NCI-H146 treated with DMSO at 0.1 percent for 48 hours (cell line): ENCODE results near the gene DNAH6.
"Not testable (repeated sequence)": the region's sequence is repeated elsewhere in the genome, so short reads cannot be mapped to it uniquely, and the experiment has no call there.

Experiments
- DNase-seq: peaks from one replicate; lab custom pipeline; 2025; ENCODE audit not compliant: unreplicated experiment; lab: John Stamatoyannopoulos, UW

Gene DNAH6

DNA sequence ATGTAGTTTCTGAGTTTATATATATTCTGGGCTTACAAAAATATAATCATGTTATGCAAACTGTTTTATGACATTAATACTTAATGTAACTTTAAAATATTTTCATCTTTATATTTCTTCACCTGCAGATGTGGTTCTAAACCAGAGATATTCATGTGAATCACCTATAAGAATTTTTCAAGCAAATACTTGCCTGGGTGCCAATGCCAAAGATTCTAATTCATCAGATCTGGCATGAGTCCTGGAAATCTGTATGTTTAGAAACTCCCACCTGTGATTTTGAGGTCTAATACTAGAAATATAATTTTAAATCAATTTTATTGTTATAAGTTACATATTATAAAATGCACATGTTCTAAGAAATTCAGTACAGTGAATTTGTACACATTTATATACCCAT, 19.9 kb upstream of the DNAH6 start:
- no peak for DNase-seq

DNA sequence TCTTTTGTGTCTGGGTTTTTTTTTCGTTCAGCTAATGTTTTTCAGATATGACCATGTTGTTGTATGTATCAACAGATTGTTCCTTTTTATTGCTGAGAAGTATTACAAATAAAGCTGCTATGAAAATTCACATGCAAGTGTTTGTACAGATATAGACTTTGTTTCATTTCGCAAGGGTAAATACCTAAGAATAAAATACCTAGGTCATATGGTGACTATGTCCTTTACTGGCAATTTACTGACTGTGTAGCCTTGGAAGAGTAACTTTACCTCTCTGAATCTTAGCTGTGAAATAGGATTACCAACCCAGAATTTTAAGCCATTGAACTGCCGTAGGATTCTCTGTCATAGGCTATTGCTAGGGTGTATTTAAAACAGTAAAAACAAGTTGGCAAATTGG, 19.0 kb upstream of the DNAH6 start:
- no peak for DNase-seq

DNA sequence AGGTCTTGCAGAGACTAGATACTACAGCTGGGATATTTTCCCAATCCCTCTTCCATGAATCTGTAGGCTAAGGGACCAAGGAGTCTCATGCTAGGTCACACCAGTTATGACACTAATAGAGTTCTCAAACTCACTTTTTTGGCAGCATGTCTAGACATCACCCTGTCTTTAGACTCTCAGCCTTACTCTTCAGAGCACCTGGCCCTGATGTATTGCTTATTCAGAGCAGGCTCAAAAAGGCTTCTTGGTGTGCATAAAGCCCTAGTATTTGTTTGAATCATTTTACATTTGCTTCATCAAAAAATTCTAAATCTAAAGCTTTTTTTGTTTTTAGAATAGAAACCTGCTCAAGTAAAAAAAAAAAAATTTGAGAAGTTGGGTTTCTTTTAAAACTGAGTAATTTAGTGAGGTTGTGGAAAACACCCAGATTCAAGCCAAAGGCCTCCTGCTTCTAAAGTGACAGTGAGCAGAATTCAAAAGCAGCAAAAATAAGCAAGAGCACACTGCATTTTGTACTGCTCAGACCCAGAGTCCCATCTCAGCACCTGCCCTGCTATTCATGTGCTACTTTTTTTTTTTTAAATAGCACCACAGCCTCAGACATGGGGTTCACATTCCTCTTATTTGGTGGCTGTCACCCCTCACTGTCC, 18.0 kb upstream of the DNAH6 start:
- DNase-seq: no peak

DNA sequence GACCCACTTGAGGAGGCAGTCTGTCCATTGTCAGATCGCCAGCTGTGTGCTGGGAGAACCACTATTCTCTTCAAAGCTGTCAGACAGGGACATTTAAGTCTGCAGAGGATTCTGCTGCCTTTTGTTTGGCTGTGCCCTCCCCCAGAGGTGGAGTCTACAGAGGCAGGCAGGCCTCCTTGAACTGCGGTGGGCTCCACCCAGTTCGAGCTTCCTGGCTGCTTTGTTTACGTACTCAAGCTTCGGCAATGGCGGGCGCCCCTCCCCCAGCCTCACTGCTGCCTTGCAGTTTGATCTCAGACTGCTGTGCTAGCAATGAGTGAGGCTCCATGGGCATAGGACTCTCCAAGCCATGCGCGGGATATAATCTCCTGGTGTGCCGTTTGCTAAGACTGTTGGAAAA, 5.3 kb upstream of the DNAH6 start:
- not testable (repeated sequence) for DNase-seq

DNA sequence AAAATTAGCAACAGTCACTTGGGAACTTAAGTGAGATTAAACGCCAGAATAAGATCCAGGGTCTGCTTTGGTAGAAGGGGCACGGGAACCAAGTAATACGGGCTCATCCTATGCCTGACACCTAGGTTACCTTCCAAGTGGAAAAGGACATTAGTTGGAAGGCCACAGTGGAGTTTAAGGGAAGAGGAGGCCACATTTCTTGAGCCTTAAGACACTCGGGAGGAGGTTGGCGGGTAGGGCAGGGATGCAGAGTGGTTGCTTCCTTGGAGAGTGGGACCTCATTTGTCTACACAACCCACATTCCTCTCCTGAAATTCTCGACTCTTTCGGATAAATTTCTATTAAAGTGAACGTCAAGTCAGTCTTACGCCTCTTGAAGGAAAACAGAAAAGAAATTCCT, 510 bp upstream of the DNAH6 start:
- DNase-seq: no peak

DNA sequence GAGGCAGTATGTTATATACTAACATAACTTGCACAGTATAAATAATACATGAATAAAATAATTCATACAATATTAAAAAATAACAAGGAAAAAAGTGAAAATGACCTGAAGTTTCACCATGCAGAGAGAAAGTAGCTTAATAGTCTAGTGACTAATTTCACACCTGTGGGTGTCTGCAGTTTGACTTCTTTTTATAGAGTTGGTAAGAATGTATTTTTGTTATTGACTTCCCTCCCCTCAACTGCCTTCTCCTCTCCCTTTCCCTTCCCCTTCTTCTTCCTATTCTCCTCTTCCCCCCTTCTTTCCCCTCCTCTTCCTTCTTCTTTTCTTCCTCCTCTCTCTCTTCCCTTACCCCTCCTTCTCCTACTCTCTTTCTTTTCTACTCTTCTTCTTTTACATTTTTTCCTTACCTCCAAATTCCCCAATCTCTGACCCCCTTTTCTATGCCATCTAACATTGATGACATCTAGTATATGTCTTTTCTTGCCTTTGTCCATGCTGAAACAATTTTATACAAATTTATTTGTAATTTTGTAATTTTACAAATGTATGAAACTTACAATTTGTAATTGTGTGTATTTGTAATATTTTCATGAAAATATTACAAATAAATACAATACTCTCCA, 3.1 kb downstream of the DNAH6 start:
- DNase-seq: no peak

DNA sequence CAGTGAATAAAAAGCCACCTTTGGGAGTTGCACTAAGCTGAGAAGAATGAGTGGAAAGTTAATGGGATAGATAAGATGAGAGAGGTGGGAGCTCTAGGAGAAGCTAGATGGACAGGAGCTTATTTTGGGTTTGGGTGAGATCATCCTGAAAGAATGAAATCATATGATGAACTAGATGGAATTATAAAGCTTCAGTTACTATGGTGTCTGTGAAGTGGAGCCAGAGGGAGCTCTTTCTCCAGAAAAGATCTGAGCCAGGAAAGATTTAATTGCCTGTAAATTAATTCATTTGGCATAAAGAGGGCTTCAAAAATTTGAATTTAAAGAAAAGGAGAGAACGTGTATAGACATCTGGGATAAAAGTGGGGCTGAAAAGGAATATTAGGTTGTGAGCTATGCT, 10.3 kb downstream of the DNAH6 start:
- DNase-seq: no peak

DNA sequence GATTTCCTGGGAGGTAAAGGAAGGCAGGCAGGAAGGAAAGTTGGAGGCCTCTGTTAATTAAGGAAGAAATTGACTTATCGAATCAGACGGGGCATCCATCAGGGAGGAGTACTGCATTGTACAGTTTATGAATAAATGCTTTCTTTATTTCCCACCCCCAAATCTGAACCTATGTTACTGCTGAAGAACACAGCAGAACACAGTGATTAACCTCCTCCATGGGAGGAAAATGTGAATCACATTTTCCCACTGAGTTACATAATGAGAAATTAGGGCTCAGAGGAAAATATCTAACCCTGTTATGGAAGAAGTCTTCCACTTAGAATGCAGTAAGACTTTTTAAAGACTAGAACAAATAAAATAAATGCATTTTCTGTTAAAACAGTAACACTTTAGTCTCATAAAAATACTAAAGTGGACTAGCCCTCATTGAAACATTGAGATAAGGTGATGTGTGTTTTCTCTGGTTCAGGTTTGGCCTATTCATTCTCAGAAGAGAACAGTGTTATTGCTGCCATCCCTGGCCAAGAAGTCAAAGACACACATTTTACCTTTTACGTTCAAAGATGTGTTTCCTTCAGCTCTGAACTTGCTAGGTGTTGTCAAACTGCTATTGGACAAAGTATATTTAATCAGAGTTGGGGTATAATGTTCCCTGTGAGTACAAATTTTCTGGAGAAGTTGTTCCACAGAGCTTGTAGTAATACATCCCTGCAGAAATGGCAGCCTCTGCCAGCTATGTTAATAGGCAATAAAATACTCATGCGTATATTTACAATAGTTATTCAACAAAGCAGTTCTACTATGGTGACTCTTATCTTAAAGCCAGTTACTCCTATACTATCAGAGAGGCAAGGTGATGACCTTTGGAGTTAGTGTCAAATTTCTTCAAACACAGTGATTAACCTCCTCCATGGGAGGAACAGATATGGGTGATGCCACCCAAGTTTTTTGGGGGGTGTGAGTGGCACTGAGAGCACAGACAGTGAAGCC, 11.1 kb downstream of the DNAH6 start:
- no peak for DNase-seq

DNA sequence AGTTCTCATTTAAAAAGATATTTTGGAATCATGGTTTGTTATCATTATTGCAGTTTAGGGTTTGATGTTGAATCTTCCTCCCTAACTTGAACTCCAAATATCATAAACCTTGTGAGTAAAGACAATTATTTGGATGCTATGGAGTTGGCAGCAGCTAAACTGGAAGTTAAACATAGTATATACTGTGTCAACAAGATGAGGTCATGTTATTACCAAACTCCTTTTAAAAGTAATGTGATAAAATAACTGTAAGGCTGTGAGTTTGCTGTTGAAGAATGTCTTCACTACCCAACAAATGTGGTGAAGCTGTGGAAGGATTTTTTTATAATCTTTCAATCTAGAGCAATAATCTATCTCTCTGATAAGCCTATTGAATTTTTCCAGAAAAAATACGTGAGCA, 16.0 kb downstream of the DNAH6 start:
- DNase-seq: no peak

DNA sequence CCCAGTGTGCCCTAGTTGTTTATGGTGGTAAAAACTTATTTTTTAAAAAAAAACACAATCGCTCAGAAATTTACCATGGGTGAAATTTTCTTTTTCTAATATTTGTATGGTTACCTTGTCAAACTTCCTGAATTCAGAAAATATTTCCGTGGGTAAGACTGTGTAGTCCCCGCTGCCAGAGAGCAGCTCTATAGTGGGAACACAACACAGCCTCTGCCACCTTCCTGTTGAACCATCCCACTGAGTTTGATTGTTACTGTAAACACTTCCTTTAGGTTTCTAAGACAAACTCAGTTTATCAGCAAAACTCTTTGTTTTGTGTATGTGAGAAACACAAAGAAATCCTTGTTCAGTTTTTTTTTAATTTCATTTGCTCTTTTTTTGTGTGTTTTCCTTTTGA, 17.9 kb downstream of the DNAH6 start:
- DNase-seq: no peak

DNA sequence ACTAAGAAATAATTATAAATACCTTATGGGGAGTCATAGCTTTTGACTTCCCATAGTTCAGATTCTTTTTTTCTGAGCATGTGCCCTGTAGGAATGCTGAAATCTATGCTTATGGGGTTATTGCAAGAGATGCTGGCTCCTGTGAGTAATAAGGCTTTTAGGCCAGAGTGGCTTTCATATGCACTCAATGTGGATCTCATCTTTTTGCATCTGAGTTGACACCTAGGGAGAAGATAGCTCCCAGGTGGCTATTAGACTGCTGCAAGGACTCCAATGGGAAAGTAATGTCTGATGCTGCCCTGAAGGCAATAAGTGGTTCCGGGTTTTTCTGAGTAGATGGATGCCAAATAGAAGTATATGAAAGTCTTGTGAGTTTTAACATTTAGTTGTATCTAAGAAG, 21.0 kb downstream of the DNAH6 start:
- DNase-seq: no peak

DNA sequence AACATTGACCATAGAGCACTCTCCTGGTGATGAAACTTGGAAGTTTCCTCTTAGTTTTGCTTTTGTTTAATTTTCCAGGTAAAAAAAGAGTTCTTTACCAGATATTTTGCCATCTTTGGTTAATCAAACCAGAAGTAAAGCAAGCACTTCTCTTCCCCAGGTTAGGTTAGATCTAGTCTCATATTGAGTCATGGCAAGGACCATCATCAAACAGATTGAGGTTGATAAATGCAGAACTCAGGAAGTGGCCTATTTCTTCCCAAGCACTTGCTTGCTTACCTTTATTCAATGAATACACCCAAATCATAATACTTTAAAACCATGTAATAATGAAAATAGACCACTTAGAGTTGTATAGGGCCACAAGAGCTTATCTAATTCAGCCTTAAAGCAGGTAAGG, 23.4 kb downstream of the DNAH6 start:
- DNase-seq: no peak

DNA sequence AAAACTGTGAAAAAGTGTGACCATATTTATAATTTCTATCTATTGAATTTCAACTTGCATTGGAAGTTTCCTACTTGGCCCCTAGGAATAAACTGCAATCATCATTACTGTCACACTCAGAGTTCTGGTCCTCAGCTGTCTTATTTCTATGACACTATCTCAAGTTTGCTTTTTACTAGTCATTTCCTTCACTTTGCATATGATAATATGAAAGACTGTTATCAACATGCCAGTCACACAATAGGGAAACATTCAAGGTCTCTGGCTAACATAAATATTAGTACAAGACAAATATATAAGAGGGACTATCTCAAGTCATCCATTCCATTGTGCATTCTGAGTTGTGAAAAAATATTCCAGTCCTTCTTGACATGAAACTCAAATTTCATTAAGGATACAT, 28.7 kb downstream of the DNAH6 start:
- DNase-seq: no peak

DNA sequence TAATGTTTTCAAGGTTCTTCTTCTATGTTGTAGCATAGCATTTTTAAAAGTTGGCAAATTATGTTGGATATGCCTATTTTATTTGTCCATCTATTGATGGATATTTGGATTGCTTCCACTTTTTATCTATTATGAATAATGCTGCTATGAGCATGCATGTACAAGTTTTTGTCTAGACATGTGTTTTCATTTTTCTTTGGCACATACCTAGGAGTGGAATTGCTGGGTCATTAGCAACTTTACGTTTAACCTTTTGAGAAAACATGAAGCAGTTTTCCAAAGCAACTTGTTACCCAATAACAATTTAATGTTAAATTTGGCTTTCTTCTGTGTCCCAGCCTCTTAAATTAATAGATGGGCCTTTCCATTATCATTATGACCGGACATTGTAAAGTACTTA, 30.3 kb downstream of the DNAH6 start:
- DNase-seq: no peak

DNA sequence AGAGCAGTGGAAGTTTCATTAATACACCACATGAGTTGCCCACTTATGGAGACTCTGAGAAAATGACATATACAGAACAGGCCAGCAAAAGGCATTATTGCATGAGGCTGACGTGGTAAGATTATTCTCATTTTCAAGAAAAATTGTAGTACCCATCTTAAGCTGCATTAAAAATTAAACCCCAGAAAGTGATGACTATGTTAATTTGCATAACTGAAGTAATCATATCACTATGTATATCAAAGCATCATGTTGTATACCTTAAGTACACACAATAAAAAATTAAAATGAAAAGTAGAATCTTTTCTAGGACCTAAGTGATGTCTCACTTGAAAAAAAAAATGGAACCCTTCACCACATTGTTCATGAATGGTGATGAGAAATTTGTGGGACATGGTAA, 32.0 kb downstream of the DNAH6 start:
- no peak for DNase-seq

DNA sequence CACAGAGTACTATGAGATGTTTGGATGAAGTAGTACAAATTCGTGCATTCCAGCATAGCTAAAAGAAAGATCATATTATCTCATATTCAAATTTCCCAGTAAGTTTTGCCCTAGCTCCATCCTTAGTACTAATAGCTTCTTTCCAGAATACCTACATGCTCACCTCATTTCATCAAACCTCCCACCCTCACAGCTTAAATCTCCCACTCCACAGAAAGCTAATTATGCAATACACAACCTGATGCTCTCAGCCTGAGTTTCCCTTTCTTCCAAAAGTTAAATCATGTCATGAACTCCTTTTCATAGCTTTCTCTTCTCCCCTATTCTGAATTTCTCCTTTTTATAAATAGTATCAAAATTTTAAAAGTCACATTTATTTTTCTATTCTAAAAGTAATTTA, 34.6 kb downstream of the DNAH6 start:
- DNase-seq: no peak

DNA sequence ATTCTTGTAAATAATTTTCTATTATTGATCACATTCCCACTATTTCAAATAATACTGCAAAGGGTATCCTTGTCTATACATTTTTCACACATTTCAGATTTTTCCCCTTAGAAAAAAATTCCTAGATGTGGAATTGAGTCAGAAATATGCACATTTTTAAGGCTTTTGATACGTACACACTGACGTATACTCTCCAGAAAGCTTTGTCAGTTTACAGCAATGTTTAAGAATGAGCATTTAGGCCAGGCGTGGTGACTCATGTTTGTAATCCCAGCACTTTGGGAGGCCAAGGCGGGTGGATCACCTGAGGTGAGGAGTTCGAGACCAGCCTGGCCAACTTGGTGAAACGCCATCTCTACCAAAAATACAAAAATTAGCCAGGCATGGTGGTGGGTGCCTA, 35.2 kb downstream of the DNAH6 start:
- DNase-seq: not testable (repeated sequence)

DNA sequence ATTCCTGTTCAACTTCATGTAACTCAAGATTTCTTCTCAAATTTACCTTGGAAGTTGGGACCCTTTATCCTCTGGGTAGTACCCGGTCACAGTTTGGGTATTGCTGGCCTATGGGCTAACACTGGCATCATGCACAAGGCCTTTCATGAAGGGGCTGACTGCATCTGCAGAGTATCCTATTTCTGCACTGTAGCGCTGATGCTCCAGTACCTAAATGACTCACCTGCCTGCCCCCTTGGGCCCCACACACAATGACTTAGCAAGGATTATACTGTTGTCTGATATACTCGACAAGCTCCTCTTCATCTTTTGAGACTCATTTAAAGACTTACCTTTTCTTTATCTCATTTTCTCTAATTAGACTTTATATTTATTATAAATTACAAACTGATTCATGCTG, 39.9 kb downstream of the DNAH6 start:
- DNase-seq: no peak

DNA sequence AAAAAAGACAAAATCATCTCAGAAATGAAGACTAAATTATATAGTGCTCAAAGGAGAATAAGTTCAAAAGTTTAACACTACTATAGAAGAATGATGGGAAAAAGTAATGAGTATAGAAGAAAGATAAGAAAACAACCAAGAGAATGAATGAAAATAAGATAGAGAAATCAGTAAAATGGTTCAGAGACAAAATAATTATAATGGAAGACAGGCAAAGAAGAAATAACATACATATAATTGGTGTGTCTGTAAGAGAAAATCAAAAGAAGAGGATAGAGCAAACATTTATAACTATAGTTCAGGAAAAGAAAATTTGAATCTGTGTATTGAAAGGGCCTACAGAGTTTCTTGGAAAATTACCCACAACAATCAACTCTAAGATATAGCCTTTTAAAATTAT, 43.5 kb downstream of the DNAH6 start:
- no peak for DNase-seq

DNA sequence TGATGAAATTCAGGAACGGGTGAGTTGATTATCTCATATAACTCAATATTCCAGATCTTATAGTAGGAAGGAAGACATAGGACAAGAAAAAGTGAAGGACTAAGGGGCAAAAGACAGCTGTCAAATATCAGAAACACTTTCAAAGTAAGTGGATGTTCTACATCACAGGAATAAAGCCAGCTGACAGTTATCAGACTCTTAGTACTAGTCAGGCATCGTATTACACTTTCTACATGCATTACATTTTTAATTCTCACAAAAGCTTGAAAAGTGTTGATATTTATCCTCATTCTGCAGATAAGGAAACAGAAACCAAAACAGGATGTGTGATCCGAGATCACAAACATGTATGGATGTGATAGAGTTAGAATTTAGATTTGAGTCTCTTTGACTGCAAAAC, 63.4 kb downstream of the DNAH6 start:
- no peak for DNase-seq

DNA sequence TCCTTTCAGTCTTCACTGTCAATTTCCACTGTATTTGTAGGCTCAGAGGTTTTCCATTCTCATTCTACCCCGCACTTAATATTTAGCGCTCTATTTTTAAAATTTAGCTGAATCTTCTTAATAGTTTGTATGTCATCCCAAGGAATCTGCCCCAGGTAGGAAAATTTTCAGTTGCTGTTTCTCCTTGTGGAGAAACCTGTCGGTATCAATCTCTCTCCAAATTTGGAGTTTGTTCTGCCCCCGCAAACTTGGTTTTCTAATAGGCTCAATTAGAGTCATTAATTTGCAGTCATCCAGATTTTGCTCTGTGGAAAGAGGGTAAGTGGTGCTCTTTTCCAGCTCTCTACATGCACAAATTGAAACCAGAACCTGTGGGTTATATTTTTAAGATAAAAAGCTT, 87.6 kb downstream of the DNAH6 start:
- no peak for DNase-seq

DNA sequence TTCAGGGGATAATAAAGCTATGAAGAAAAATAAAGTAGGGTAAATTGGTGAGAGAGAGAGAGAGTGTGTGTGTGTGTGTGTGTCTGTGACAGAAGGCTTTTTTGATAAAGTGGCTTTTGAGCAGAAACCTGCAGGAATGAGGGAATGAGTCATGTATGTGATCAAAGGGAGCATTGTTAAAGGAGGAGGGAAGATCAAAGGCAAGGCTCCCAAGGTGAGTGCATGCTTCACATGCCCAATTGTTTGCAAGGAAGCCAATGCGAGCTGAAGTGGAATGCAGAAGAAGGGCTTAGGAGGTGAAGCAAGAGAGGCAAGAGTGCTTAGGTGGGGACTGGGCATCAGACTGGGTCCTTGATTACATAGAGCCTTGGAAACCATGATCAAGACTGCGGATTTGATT, 96.8 kb downstream of the DNAH6 start:
- DNase-seq: no peak
